Activated naive CD4-positive, alpha-beta T cell treated with anti-CD3 and anti-CD28 coated beads for 36 hours (primary cell): ENCODE data around the gene PDE9A. TPM values are rescaled to one million over a fixed set of nuclear protein-coding genes. Genes with fewer than 3 reads are reported as not detected.

Experiments used
- CTCF ChIA-PET: fragments of 350-600 bp; sonication (Branson Sonifier 250); formaldehyde crosslinking; loops from one replicate; lab custom pipeline; 2021; ENCODE audit warnings: antibody characterized with exemption; lab: Charles Lee
- DNase-seq: peaks from one replicate; pipeline ENCODE4 v3.0.0-alpha.2; 2020
- H3K27ac Mint-ChIP-seq: one replicate; pipeline ENCODE4 v1.8.0; 2021; ENCODE audit warnings: mild to moderate bottlenecking, mixed read lengths
- H3K27me3 Mint-ChIP-seq: one replicate; pipeline ENCODE4 v1.8.0; 2021; ENCODE audit warnings: low read depth, mixed read lengths
- H3K36me3 Mint-ChIP-seq: one replicate; pipeline ENCODE4 v1.8.0; 2021; ENCODE audit warnings: low read depth, mixed read lengths
- H3K4me1 Mint-ChIP-seq: one replicate; pipeline ENCODE4 v1.8.0; 2021; ENCODE audit warnings: low read depth, mixed read lengths
- H3K4me3 Mint-ChIP-seq: one replicate; pipeline ENCODE4 v1.8.0; 2021; ENCODE audit warnings: mild to moderate bottlenecking, moderate library complexity, mixed read lengths
- H3K9me3 Mint-ChIP-seq: one replicate; pipeline ENCODE4 v1.8.0; 2021; ENCODE audit warnings: mixed read lengths
- intact Hi-C: fragments of 100-400 bp; cut with micrococcal nuclease; formaldehyde crosslinking; loops from one replicate; pipeline ENCODE4 v1.15.1; 2023
- total RNA-seq, 2 experiments: library from RNA; stranded (reverse); gene quantifications; one replicate each; pipeline ENCODE4 v1.2.3, GENCODE V29; 2021

Gene PDE9A
- total RNA-seq, 2 experiments from 2014 or later, result 6.3 to 7.4 TPM

DNA sequence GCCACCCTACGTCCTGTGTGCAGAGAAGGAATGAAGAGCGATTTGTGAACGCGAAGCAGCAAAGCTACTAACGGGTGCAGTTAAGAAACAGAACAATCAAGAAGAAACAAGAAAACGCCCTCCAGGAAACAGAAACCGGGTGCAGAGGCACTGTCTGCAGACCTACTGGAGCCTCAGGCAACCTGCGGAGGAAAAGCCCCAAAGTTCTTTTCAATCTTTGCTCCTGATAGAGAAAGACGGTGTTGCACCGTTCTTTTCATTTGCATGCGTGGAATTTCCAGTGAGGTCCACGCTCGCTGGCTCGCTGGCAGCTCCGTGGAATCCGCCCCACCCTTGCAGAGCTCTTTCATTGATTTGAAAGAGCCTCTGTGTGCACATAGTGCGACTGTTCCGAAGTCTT lies 37.0 kb upstream of the PDE9A start:
- H3K9me3 Mint-ChIP-seq, result no peaks in the 10 kb centered on the region
- H3K36me3 Mint-ChIP-seq, result no peaks in the 10 kb centered on the region
- DNase-seq, result peak; percentile 69
- H3K4me3 Mint-ChIP-seq, result no peak overlapping the region
- CTCF ChIA-PET, result no interaction called here
- H3K27ac Mint-ChIP-seq, result no peak overlapping the region
- peaks cover 4% of the 10 kb centered on the region for H3K4me1 Mint-ChIP-seq
- H3K27me3 Mint-ChIP-seq, result no peaks in the 10 kb centered on the region
- intact Hi-C loops, result no loop called here

GRCh38 chr21:42616941-42617340 lies 36.5 kb upstream of the PDE9A start:
- no peak for DNase-seq
- peaks cover 4% of the 10 kb centered on the region for H3K4me1 Mint-ChIP-seq
- H3K9me3 Mint-ChIP-seq, result no peaks in the 10 kb centered on the region
- CTCF ChIA-PET, result no interaction called here
- intact Hi-C loops, result no loop called here
- H3K27me3 Mint-ChIP-seq, result no peaks in the 10 kb centered on the region
- no peaks in the 10 kb centered on the region for H3K36me3 Mint-ChIP-seq
- H3K4me3 Mint-ChIP-seq, result no peak overlapping the region
- H3K27ac Mint-ChIP-seq, result no peak overlapping the region

GRCh38 chr21:42617486-42617885 lies 35.9 kb upstream of the PDE9A start:
- H3K27ac Mint-ChIP-seq, result no peak overlapping the region
- intact Hi-C loops, result no loop called here
- CTCF ChIA-PET, result no interaction called here

GRCh38 chr21:42618707-42619102 lies 34.7 kb upstream of the PDE9A start:
- Mint-ChIP-seq H3K9me3 (no peaks in the 10 kb centered on the region), H3K27me3 (no peaks in the 10 kb centered on the region), H3K27ac (no peak overlapping the region), H3K36me3 (no peaks in the 10 kb centered on the region), H3K4me3 (no peak overlapping the region), H3K4me1 (peaks cover under 1% of the 10 kb centered on the region)
- DNase-seq, result peak; percentile 21
- intact Hi-C loops, result no loop called here
- CTCF ChIA-PET, result no interaction called here

More at GRCh38 chr21:42617486-42617885, 35.9 kb upstream of the PDE9A start:
- Mint-ChIP-seq H3K9me3 (no peaks in the 10 kb centered on the region), H3K36me3 (no peaks in the 10 kb centered on the region), H3K27me3 (no peaks in the 10 kb centered on the region), H3K4me3 (no peak overlapping the region), H3K4me1 (peaks cover 4% of the 10 kb centered on the region)
- no peak for DNase-seq

- no peaks in the 10 kb centered on the region for H3K4me1 Mint-ChIP-seq
- H3K27me3 Mint-ChIP-seq, result no peaks in the 10 kb centered on the region
- DNase-seq, result no peak
- intact Hi-C loops, result no loop called here
- H3K4me3 Mint-ChIP-seq, result no peak overlapping the region
- H3K27ac Mint-ChIP-seq, result no peak overlapping the region
- H3K9me3 Mint-ChIP-seq, result no peaks in the 10 kb centered on the region
- CTCF ChIA-PET, result no interaction called here
- H3K36me3 Mint-ChIP-seq, result no peaks in the 10 kb centered on the region
These were observed 34.3 kb upstream of the PDE9A start for GRCh38 chr21:42619166-42619565.

DNA sequence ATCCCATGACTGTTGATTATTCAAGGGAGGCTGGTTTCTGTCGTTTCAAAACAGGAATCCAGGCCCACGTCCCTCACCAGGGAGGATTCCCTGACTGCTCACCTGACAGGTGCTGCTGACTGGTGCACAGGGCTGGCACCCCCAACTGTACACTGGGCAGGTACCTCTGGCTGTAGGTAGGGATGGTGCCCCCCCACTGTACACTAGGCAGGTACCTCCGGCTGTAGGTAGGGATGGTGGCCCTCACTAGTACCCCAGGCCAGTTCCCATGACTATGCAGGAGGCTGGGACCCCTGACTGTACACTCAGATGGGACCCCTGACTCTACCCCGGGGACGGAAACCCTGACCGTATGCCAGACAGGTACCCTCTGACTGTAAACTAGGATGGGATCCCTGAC lies 33.6 kb upstream of the PDE9A start:
- H3K4me3 Mint-ChIP-seq, result no peak overlapping the region
- no peak for DNase-seq
- CTCF ChIA-PET, result no interaction called here
- H3K27ac Mint-ChIP-seq, result no peak overlapping the region
- H3K9me3 Mint-ChIP-seq, result no peaks in the 10 kb centered on the region
- H3K27me3 Mint-ChIP-seq, result no peaks in the 10 kb centered on the region
- H3K36me3 Mint-ChIP-seq, result no peaks in the 10 kb centered on the region
- H3K4me1 Mint-ChIP-seq, result no peaks in the 10 kb centered on the region
- intact Hi-C loops, result no loop called here

DNA sequence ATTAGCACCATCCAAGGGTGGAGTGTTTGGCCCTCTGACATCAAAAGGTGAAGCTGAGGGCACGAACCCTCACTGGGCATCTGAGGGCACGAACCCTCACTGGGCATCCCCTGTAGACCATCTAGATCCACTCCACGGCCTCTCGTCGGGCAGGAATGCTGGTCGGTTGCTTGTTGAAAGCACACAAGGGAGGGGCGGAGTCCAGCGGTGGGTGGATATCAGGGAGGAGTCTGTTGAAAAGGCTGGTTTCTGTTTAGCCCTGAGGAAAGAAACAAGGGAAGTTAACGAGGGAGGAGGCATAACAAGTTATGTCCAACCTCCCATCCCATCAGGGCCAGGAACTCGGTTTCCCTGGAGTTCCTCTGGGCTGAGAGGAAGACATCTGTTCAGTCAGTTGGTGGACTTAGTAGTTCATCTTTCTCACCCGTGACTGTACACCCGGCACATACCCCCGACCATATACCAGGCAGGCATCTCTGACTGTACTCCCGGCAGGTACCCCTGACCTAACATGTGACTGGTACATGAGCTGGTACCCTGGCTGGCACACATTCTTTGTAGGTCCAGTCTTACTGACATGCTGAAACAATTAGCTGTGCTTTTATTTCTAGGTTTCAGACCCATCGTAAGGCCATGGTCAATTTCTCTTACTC lies 32.1 kb upstream of the PDE9A start:
- intact Hi-C loops, result no loop called here
- CTCF ChIA-PET, result interaction anchor here (0.6 kb wide), 1 partner anchor 159 kb away, joined by 3 read pairs; no protein-coding TSS in a partner anchor
- no peaks in the 10 kb centered on the region for H3K36me3 Mint-ChIP-seq

DNA sequence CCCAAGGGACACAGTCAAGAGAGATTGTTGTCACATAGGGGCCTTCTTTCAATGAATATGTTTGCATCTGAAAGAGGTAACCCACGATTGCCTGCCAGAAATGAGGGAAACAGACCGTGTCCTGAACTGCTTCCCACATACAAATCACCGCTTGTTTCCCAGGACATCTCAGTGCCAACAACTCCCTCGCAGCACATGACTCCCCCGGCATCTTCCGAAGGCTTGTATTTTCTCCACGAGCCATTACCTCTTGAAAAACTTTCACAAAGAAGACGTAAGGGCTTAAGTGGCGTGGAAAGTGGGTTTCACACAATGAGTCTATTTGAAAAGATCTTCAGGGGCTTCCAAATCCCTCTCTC lies 31.6 kb upstream of the PDE9A start:
- CTCF ChIA-PET, result interaction anchor here (0.6 kb wide), 1 partner anchor 159 kb away, joined by 3 read pairs; no protein-coding TSS in a partner anchor
- H3K27me3 Mint-ChIP-seq, result no peaks in the 10 kb centered on the region
- H3K4me1 Mint-ChIP-seq, result no peaks in the 10 kb centered on the region
- H3K36me3 Mint-ChIP-seq, result no peaks in the 10 kb centered on the region
- H3K4me3 Mint-ChIP-seq, result no peak overlapping the region
- no peak for DNase-seq
- H3K9me3 Mint-ChIP-seq, result no peaks in the 10 kb centered on the region
- H3K27ac Mint-ChIP-seq, result no peak overlapping the region
- intact Hi-C loops, result no loop called here

More for the DNA sequence above, 32.1 kb upstream of the PDE9A start:
- no peaks in the 10 kb centered on the region for H3K4me1 Mint-ChIP-seq
- no peaks in the 10 kb centered on the region for H3K27me3 Mint-ChIP-seq
- H3K27ac Mint-ChIP-seq, result no peak overlapping the region
- no peak overlapping the region for H3K4me3 Mint-ChIP-seq
- H3K9me3 Mint-ChIP-seq, result no peaks in the 10 kb centered on the region
- DNase-seq, result no peak

DNA sequence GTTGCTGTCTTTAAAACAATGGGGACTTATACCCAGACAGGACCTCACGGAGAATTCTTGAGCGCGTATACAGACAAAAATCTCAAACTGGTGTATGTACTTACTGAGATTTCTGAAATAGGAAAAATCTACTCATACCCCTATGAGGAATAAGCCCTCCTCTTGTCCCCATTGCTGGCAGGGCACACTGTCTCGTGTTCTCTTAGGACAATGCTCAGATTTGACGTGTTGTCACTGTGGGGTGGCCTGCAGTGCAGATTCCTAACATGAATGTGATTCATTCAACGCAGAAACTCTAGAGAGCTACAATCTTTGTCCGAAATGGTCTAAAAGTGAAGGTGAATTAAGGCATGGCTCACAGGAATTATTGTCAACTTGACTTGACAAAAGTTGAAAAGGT lies 31.1 kb upstream of the PDE9A start:
- Mint-ChIP-seq H3K27ac (no peak overlapping the region), H3K4me1 (no peaks in the 10 kb centered on the region), H3K36me3 (no peaks in the 10 kb centered on the region), H3K9me3 (no peaks in the 10 kb centered on the region), H3K4me3 (no peak overlapping the region), H3K27me3 (no peaks in the 10 kb centered on the region)
- CTCF ChIA-PET, result no interaction called here
- DNase-seq, result no peak
- intact Hi-C loops, result no loop called here

- Mint-ChIP-seq H3K4me1 (no peaks in the 10 kb centered on the region), H3K9me3 (no peaks in the 10 kb centered on the region), H3K27ac (no peak overlapping the region), H3K36me3 (no peaks in the 10 kb centered on the region), H3K27me3 (no peaks in the 10 kb centered on the region), H3K4me3 (no peak overlapping the region)
- CTCF ChIA-PET, result interaction anchor here (0.9 kb wide), 2 partner anchors 31 to 155 kb away, joined by 3 read pairs; no protein-coding TSS in a partner anchor
- DNase-seq, result no peak
- intact Hi-C loops, result no loop called here
These were observed 29.7 kb upstream of the PDE9A start for GRCh38 chr21:42623694-42624093.

DNA sequence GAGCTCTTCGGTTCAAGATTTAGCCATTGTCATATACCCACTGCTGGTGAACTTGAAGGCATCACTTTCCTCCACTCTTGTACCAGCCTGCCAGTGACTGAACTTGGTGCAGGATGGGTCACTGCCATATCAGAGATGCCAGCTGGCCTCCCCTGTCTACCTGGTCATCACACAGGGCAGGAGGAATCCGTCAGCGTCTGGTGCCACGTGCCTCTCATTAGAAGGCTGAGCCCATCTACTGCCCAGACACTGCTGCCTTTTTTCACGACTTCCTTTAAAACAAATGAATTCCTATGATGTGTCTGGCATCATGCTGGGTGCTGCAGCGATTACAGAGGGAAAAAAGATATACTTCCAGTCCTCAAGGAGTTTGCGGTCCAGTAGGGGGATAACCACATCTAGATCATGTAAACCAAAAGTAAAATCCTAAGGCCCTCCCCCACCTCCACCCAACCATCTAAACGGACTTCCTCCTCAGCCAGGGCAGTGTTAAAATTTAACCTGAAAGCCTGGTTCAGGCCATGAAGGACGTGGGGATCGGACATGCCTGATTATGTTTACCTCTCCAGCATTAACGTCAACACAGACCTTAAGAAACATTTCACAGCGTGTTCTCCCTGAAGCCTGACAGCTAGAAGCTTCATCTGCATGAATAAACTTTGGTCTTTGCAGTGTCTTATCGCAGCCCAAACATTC lies 29.2 kb upstream of the PDE9A start:
- Mint-ChIP-seq H3K36me3 (no peaks in the 10 kb centered on the region), H3K27ac (no peak overlapping the region), H3K4me3 (no peak overlapping the region), H3K4me1 (no peaks in the 10 kb centered on the region), H3K27me3 (no peaks in the 10 kb centered on the region), H3K9me3 (no peaks in the 10 kb centered on the region)
- CTCF ChIA-PET, result interaction anchor here (0.6 kb wide), 1 partner anchor 14 kb away, joined by 4 read pairs; no protein-coding TSS in a partner anchor
- no peak for DNase-seq
- intact Hi-C loops, result no loop called here

DNA sequence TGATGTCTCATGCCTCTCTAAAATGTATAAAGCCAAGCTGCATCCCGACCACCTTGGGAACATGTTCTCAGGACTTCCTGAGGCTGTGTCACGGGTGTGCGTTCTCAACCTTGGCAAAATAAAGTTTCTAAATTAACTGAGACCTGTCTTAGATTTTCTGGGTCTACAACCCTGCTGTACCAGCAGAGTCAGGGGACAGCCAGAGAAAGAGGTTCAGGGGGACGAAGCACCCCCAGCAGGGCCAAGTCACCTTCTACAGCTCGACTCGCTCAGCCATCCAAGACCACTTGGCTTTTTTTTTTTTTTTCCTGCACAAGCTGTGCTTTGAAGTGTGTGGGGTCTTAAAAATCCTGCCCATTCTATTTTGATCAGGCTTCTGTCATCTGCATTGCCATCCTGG lies 28.5 kb upstream of the PDE9A start:
- Mint-ChIP-seq H3K27me3 (no peaks in the 10 kb centered on the region), H3K9me3 (no peaks in the 10 kb centered on the region), H3K36me3 (no peaks in the 10 kb centered on the region), H3K27ac (no peak overlapping the region), H3K4me1 (no peaks in the 10 kb centered on the region), H3K4me3 (no peak overlapping the region)
- DNase-seq, result no peak
- intact Hi-C loops, result no loop called here
- CTCF ChIA-PET, result interaction anchor here (0.6 kb wide), 1 partner anchor 13 kb away, joined by 4 read pairs; no protein-coding TSS in a partner anchor

- no peak overlapping the region for H3K27ac Mint-ChIP-seq
- no peaks in the 10 kb centered on the region for H3K9me3 Mint-ChIP-seq
- no peak for DNase-seq
- H3K4me3 Mint-ChIP-seq, result no peak overlapping the region
- CTCF ChIA-PET, result no interaction called here
- H3K27me3 Mint-ChIP-seq, result no peaks in the 10 kb centered on the region
- H3K4me1 Mint-ChIP-seq, result peaks cover 3% of the 10 kb centered on the region
- intact Hi-C loops, result no loop called here
- no peaks in the 10 kb centered on the region for H3K36me3 Mint-ChIP-seq
These were observed 27.2 kb upstream of the PDE9A start for GRCh38 chr21:42626171-42626570.
